ENCODE results near the gene USP4. TPM values are rescaled to one million over a fixed set of nuclear protein-coding genes. Genes with fewer than 3 reads are reported as not detected.

USP4 gene, protein sequence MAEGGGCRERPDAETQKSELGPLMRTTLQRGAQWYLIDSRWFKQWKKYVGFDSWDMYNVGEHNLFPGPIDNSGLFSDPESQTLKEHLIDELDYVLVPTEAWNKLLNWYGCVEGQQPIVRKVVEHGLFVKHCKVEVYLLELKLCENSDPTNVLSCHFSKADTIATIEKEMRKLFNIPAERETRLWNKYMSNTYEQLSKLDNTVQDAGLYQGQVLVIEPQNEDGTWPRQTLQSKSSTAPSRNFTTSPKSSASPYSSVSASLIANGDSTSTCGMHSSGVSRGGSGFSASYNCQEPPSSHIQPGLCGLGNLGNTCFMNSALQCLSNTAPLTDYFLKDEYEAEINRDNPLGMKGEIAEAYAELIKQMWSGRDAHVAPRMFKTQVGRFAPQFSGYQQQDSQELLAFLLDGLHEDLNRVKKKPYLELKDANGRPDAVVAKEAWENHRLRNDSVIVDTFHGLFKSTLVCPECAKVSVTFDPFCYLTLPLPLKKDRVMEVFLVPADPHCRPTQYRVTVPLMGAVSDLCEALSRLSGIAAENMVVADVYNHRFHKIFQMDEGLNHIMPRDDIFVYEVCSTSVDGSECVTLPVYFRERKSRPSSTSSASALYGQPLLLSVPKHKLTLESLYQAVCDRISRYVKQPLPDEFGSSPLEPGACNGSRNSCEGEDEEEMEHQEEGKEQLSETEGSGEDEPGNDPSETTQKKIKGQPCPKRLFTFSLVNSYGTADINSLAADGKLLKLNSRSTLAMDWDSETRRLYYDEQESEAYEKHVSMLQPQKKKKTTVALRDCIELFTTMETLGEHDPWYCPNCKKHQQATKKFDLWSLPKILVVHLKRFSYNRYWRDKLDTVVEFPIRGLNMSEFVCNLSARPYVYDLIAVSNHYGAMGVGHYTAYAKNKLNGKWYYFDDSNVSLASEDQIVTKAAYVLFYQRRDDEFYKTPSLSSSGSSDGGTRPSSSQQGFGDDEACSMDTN
- polyA plus RNA-seq (2013, experiment 1 of 2), result 33.7 TPM
- 30.5 TPM for polyA plus RNA-seq (2013, experiment 2 of 2)

DNA sequence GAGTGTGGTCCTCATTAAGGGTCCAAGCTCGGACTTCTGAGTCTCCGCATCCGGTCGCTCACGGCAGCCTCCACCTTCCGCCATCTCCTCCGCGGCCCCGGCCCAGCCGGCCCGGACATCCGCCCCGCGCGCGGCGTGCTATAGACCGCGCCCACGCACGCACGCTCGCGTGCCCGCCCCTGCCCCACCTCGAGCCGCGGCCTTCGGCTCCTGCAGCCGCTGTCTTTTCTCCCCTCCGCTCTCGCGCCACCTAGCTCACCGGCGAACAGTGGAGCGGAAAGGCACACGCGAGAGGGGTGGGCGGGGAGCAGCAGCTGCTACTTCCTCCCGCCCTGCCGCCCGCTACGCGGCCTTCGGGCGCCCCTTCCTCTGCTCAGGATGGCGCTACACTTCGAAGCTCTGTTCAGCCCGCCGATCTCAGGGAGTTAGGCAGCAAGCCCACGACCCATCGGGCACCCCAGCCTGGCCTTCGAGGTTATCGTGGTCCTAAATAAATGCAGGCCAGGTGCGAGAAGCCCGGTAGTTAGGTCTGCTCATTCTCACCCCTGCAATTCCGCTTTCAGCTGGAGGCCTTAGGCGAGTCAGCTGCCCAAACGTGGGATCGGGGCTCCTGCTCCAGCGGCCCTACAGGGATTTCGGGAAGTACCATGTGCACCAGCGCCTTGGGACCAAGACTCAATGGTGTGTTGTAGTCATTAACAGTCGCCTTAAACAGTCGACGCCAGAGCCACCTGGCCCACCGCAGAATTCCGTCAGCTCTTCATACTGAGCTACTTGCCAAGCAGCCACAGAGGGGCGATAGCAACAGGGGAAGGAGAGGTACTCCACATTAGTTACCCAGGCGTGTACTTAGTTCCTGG lies at the start of gene USP4:
Gene USP4 (minus strand): TSS at position 113 of the 860 bp plus-strand sequence. CDS start 29 bp downstream, at position 84.
- Histone ChIP-seq H3K36me3 (ENCODE audit: control insufficient read depth, insufficient read depth, low read length) (peaks cover 20% of the 10 kb centered on the region), H3K4me3 (ENCODE audit: extremely low read depth, insufficient read depth, low read length, poor library complexity, severe bottlenecking) (peak within 1 kb of the TSS; percentile 66), H3K9me3 (ENCODE audit: control insufficient read depth, low read length) (no peaks in the 10 kb centered on the region), H3K4me1 (ENCODE audit: control insufficient read depth, insufficient read depth, low read length, poor library complexity, severe bottlenecking) (peaks cover 10% of the 10 kb centered on the region), H3K27ac (ENCODE audit: low read depth, low read length, severe bottlenecking) (peak within 1 kb of the TSS; percentile 78)
- WGBS, 2 experiments (ENCODE audit: insufficient coverage in 2 of 2), result 2 to 3% methylated on average over 50 to 63 of the region's 70 CpGs

DNA sequence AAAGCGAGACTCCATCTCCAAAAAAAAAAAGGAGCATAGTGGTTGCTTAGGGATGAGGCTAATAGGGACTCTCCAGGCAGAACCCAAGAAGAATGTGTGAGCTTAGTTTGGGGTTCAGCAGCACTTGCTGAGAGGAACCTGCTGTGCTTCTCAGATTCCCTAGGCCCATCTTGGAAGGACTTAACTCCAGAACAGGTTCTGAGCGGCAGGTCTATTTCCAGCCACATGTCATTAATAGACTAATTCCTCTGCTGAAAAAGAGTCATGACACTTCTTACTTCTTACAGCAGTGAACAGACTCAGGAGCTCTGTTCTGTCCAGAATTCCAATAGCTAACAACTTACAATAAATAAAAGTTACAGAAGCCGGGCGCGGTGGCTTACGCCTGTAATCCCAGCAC lies 49.4 kb upstream of the USP4 start:
- Histone ChIP-seq H3K36me3 (ENCODE audit: control insufficient read depth, insufficient read depth, low read length) (peaks cover 42% of the 10 kb centered on the region), H3K9me3 (ENCODE audit: control insufficient read depth, low read length) (no peaks in the 10 kb centered on the region), H3K4me1 (ENCODE audit: control insufficient read depth, insufficient read depth, low read length, poor library complexity, severe bottlenecking) (no peaks in the 10 kb centered on the region), H3K27ac (ENCODE audit: low read depth, low read length, severe bottlenecking) (no peak overlapping the region), H3K4me3 (ENCODE audit: extremely low read depth, insufficient read depth, low read length, poor library complexity, severe bottlenecking) (no peak overlapping the region)
- 97 to 100% methylated on average over 1 to 6 of the region's 6 CpGs for WGBS, 2 experiments (ENCODE audit: insufficient coverage in 2 of 2)

DNA sequence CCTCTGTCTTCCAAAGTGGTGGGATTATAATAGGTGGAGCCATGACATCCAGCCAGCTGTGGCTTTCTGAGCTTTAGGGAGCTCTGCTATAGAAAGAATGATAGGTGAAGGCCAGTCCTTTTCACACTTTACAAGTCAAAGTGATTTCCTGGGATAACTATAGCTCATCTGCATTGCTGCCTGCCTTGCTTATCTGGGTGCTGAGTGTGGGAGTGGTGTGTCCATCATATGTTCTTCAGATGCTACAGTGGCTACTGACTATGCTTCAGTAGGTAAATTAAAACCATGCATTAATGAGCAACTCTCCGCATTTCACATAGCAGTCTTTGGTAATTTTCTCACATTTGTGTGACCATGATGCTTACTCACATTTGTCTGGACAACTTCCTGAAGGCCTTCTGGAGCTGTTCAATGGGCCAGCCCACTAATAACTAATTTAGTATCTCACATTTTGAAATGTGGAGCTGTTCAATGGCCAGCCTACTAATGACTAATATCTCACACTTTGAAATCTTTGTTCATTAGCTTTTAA lies 48.5 kb upstream of the USP4 start:
- WGBS, 2 experiments (ENCODE audit: insufficient coverage in 2 of 2), result 91 to 100% methylated on average over 1 of the region's 1 CpG
- Histone ChIP-seq H3K4me1 (ENCODE audit: control insufficient read depth, insufficient read depth, low read length, poor library complexity, severe bottlenecking) (no peaks in the 10 kb centered on the region), H3K36me3 (ENCODE audit: control insufficient read depth, insufficient read depth, low read length) (peaks cover 40% of the 10 kb centered on the region), H3K27ac (ENCODE audit: low read depth, low read length, severe bottlenecking) (no peak overlapping the region), H3K4me3 (ENCODE audit: extremely low read depth, insufficient read depth, low read length, poor library complexity, severe bottlenecking) (no peak overlapping the region), H3K9me3 (ENCODE audit: control insufficient read depth, low read length) (no peaks in the 10 kb centered on the region)

DNA sequence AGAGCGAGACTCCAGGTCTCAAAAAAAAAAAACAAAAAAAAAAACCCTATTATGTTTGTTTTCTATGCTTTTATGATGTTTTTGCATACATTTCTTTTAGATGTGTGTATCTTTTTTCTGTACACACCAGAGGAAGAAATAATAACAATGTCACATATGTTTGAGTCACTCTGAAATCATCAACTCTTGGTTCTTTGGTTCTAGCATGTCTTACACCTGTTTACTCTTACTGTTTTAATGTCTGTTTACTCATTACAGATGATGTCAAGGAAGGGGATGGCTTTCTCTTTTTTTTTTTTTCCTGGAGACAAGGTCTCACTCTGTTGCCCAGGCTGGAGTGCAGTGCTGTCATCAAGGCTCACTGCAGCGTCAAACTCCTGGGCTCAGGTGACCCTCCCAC lies 47.9 kb upstream of the USP4 start:
- peaks cover 34% of the 10 kb centered on the region for H3K36me3 ChIP-seq (ENCODE audit: control insufficient read depth, insufficient read depth, low read length)
- H3K27ac ChIP-seq (ENCODE audit: low read depth, low read length, severe bottlenecking), result no peak overlapping the region
- H3K4me3 ChIP-seq (ENCODE audit: extremely low read depth, insufficient read depth, low read length, poor library complexity, severe bottlenecking), result no peak overlapping the region
- no peaks in the 10 kb centered on the region for H3K9me3 ChIP-seq (ENCODE audit: control insufficient read depth, low read length)
- WGBS, 2 experiments (ENCODE audit: insufficient coverage in 2 of 2), result 67 to 83% methylated on average over 1 of the region's 2 CpGs
- no peaks in the 10 kb centered on the region for H3K4me1 ChIP-seq (ENCODE audit: control insufficient read depth, insufficient read depth, low read length, poor library complexity, severe bottlenecking)

DNA sequence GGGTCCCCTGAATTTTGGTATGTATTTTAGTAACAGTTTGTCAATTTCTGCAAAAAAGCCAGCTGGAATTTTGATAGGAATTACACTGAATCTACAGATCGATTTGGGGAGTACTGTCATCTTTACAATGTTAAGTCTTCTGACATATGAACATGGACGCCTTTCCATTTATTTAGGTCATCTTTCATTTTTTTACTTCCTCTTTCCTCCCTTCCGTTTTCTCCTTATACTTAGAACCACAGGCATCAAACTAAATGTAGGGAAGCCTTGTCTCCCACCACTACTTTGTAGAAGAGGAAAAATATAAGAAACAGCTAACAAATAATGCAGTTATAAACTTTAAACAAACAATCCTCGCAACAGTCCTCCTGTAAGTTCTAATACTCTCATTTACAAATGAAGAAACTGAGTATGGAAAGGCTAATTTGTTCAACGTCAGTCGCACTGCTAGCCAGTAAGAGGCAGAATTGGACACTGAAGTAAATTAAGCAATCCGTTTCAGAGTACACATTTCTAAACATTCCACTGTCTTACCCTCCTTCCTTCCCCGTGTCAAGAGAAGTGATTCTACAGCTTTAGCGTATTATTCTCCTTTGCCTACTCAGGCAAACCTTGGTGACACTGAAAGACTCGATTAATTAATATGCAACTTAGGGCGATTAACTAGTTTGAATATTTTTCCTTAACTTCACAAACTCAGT lies 46.4 kb upstream of the USP4 start:
- WGBS, 2 experiments (ENCODE audit: insufficient coverage in 2 of 2), result 95% methylated on average over 4 to 6 of the region's 11 CpGs
- Histone ChIP-seq H3K36me3 (ENCODE audit: control insufficient read depth, insufficient read depth, low read length) (peaks cover 29% of the 10 kb centered on the region), H3K4me1 (ENCODE audit: control insufficient read depth, insufficient read depth, low read length, poor library complexity, severe bottlenecking) (no peaks in the 10 kb centered on the region)

DNA sequence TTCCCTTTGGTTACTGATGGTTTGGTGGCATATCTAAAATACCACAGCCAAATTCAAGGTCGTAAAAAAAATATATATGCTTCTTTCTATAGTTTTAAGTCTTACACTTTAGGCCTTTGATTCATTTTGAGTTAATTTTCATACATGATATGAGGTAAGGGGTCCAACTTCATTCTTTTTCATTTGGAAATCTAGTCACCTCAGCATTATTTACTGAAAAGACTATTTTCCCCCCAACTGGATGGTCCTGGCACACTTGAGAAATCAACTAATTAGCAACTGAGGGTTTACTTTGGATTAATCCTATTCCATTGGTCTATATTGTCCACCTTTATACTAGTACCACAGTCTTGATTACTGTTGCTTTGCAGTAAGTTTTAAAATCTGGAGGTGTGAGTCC lies 45.8 kb upstream of the USP4 start:
- no CpG with 5 or more reads among the region's 1 CpG for WGBS, 2 experiments (ENCODE audit: insufficient coverage in 2 of 2)
- no peaks in the 10 kb centered on the region for H3K9me3 ChIP-seq (ENCODE audit: control insufficient read depth, low read length)
- no peaks in the 10 kb centered on the region for H3K4me1 ChIP-seq (ENCODE audit: control insufficient read depth, insufficient read depth, low read length, poor library complexity, severe bottlenecking)

More for the DNA sequence above, 46.4 kb upstream of the USP4 start:
- no peak overlapping the region for H3K4me3 ChIP-seq (ENCODE audit: extremely low read depth, insufficient read depth, low read length, poor library complexity, severe bottlenecking)
- H3K27ac ChIP-seq (ENCODE audit: low read depth, low read length, severe bottlenecking), result no peak overlapping the region
- no peaks in the 10 kb centered on the region for H3K9me3 ChIP-seq (ENCODE audit: control insufficient read depth, low read length)

DNA sequence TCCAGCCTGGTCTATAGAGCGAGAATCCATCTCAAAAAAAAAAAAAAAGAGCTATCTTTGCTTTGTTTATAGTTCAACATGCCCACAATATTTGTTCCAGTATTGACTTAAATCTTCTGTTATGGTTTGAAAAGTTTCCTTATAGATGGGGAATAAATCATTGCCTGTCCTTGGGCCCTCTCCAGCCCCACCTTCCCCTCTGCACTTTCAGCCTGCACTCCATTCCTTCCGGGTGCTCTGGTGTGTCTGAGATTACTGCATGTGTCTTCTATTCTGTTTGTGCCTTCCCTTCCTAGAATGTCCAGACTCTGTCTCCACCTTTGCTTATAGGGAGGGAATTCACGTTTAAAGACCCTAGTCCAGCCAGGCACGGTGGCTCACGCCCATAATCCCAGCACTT lies 43.5 kb upstream of the USP4 start:
- Histone ChIP-seq H3K4me3 (ENCODE audit: extremely low read depth, insufficient read depth, low read length, poor library complexity, severe bottlenecking) (no peak overlapping the region), H3K4me1 (ENCODE audit: control insufficient read depth, insufficient read depth, low read length, poor library complexity, severe bottlenecking) (peaks cover 8% of the 10 kb centered on the region), H3K36me3 (ENCODE audit: control insufficient read depth, insufficient read depth, low read length) (peaks cover 25% of the 10 kb centered on the region), H3K9me3 (ENCODE audit: control insufficient read depth, low read length) (no peaks in the 10 kb centered on the region), H3K27ac (ENCODE audit: low read depth, low read length, severe bottlenecking) (no peak overlapping the region)
- 86 to 92% methylated on average over 1 to 3 of the region's 5 CpGs for WGBS, 2 experiments (ENCODE audit: insufficient coverage in 2 of 2)

More for the DNA sequence above, 45.8 kb upstream of the USP4 start:
- no peak overlapping the region for H3K4me3 ChIP-seq (ENCODE audit: extremely low read depth, insufficient read depth, low read length, poor library complexity, severe bottlenecking)
- no peak overlapping the region for H3K27ac ChIP-seq (ENCODE audit: low read depth, low read length, severe bottlenecking)
- H3K36me3 ChIP-seq (ENCODE audit: control insufficient read depth, insufficient read depth, low read length), result peaks cover 34% of the 10 kb centered on the region

DNA sequence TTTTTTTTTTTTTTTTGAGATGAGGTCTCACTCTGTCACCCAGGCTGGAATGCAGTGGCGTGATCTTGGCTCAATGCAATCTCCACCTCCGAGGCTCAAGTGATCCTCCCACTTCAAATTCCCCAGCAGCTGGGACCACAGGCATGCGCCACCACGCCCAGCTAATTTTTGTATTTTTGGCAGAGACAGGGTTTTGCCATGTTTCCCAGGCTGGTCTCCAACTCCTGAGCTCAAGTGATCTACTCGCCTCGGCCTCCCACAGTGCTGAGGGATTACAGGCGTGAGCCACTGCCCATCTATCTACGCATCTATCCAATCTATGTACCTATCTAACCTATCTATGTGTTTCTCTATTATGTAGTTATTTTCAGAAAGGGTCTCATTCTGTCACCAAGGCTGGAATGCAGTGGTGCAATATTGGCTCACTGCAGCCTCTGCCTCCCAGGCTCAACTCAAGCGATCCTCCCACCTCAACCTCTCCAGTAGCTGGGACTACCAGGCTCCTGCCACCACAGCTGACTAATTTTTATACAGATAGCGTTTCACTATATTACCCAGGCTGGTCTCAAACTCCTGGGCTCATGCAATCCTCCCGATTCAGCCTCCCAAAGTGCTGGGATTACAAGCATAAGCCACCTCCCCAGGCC lies 38.5 kb upstream of the USP4 start:
- H3K27ac ChIP-seq (ENCODE audit: low read depth, low read length, severe bottlenecking), result peak overlapping the region; percentile 41
- H3K4me1 ChIP-seq (ENCODE audit: control insufficient read depth, insufficient read depth, low read length, poor library complexity, severe bottlenecking), result peaks cover 11% of the 10 kb centered on the region
- no peak overlapping the region for H3K4me3 ChIP-seq (ENCODE audit: extremely low read depth, insufficient read depth, low read length, poor library complexity, severe bottlenecking)
- 90 to 97% methylated on average over 8 to 9 of the region's 11 CpGs for WGBS, 2 experiments (ENCODE audit: insufficient coverage in 2 of 2)
- H3K36me3 ChIP-seq (ENCODE audit: control insufficient read depth, insufficient read depth, low read length), result peaks cover 50% of the 10 kb centered on the region
- no peaks in the 10 kb centered on the region for H3K9me3 ChIP-seq (ENCODE audit: control insufficient read depth, low read length)

DNA sequence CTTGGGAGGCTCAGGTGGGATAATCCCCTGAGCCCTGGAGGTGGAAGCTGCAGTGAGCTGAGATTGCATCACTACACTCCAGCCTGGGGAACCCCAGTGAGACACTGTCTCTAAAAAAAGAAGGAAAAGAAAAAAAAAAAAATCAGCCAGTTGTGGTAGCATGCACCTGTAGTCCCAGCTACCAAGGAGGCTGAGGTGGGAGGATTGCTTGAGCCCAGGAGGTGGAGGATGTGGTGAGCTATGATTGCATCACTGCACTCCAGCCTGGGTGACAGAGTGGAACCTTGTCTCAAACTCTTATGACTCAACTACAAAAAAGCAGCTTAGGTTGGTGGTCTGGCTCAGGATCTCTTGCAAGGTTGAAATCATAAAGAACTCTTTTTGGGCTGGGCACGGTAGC lies 37.6 kb upstream of the USP4 start:
- Histone ChIP-seq H3K36me3 (ENCODE audit: control insufficient read depth, insufficient read depth, low read length) (peaks cover 59% of the 10 kb centered on the region), H3K4me1 (ENCODE audit: control insufficient read depth, insufficient read depth, low read length, poor library complexity, severe bottlenecking) (peaks cover 11% of the 10 kb centered on the region), H3K9me3 (ENCODE audit: control insufficient read depth, low read length) (no peaks in the 10 kb centered on the region), H3K27ac (ENCODE audit: low read depth, low read length, severe bottlenecking) (no peak overlapping the region), H3K4me3 (ENCODE audit: extremely low read depth, insufficient read depth, low read length, poor library complexity, severe bottlenecking) (no peak overlapping the region)
- 86 to 89% methylated on average over 1 of the region's 1 CpG for WGBS, 2 experiments (ENCODE audit: insufficient coverage in 2 of 2)

Measured in mesodermal cell (in vitro differentiated cells).